ENCODE results near the gene ERAL1. TPM values are rescaled to one million over a fixed set of nuclear protein-coding genes. Genes with fewer than 3 reads are reported as not detected.

The ERAL1 gene
- total RNA-seq, 1 donor = 30.4 TPM

DNA sequence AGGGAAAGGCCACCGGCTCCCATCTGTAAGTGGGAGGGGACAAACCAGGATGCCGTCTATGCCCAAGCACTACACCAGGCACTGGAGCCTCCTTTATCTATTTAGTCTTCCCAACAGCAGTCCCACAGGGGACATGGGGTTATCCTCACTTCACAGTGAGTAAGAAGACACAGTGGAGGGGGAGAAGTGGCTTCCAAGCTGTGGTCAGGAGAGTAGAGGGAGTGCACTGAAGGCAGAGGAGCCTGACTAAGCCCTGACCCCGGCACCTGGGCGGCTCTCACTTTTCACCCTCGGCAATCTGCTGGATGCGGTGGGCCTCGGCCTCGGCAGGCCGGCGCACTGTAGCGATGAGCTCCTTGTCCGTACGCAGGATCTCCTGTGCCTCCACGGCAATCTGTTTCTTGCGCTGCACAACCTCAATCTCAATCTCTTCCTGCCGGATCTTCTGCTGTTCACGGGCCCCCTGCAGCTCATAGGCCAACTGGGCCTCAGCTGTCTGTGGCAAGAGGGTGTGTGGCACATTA lies 26.8 kb downstream of the ERAL1 start:
- no peaks in the 10 kb centered on the region for H3K9me3 ChIP-seq (ENCODE audit: low read depth, low read length)
- H4K20me1 ChIP-seq (ENCODE audit: insufficient read depth, low read length) = peaks cover 2% of the 10 kb centered on the region
- H3K36me3 ChIP-seq (ENCODE audit: insufficient read depth, low read length) = peaks cover 33% of the 10 kb centered on the region
- no peaks in the 10 kb centered on the region for H3K79me2 ChIP-seq (ENCODE audit: insufficient read depth, low read length)
- H3K27me3 ChIP-seq (ENCODE audit: insufficient read depth, low read length) = no peaks in the 10 kb centered on the region
- no peaks in the 10 kb centered on the region for H3K4me1 ChIP-seq (ENCODE audit: insufficient read depth, low read length)
- H3K4me3 ChIP-seq (ENCODE audit: insufficient read depth, low read length) = no peak overlapping the region
- peak; percentile 21 for DNase-seq (ENCODE audit: insufficient read length, low spot score, missing footprints)
- H3K27ac ChIP-seq (ENCODE audit: low read depth, low read length) = no peak overlapping the region
- H2AFZ ChIP-seq (ENCODE audit: low read length) = no peak overlapping the region
- H3K4me2 ChIP-seq (ENCODE audit: insufficient read depth, low read length) = no peak overlapping the region
- TF ChIP-seq, protein P1, sequence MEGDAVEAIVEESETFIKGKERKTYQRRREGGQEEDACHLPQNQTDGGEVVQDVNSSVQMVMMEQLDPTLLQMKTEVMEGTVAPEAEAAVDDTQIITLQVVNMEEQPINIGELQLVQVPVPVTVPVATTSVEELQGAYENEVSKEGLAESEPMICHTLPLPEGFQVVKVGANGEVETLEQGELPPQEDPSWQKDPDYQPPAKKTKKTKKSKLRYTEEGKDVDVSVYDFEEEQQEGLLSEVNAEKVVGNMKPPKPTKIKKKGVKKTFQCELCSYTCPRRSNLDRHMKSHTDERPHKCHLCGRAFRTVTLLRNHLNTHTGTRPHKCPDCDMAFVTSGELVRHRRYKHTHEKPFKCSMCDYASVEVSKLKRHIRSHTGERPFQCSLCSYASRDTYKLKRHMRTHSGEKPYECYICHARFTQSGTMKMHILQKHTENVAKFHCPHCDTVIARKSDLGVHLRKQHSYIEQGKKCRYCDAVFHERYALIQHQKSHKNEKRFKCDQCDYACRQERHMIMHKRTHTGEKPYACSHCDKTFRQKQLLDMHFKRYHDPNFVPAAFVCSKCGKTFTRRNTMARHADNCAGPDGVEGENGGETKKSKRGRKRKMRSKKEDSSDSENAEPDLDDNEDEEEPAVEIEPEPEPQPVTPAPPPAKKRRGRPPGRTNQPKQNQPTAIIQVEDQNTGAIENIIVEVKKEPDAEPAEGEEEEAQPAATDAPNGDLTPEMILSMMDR (IDR thresholded peaks at IDR 0.05; ENCODE audit: extremely low read depth, low read depth, low read length) = no peak

DNA sequence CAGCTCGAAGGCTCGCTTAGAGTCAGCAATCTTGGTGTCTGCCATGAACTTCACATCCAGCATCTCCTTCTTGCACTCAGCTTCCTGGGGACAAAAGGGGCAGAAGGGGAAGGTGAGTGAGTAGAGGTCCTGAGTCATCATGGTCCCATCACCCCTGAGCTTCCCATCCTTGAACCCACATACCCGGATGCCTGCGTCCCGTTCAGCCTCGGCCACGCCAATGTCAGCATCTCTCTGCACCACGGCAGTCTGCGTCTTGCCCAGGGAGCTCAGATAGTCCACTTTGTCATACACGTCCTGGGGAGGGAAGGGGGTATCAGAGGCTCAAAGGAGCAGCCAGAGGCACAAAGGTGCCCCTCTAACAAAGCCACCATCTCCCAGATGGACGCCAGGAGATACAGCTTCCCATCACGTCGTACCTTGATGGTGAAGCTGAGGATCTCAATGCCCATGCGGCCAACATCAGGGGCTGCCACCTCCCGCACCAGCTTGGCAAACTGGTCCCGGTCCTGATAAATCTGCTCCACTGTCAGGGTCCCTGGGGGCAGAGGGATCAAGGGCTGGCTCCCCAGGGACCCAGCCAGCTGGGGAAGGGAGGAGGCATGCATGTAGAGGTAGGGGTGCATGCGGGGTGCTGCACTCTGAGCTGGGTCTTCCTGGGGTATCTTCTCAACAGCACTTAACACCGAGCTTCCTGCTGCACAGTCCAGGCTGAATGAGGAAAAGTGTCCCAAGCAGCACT lies 27.5 kb downstream of the ERAL1 start:
- Histone ChIP-seq H4K20me1 (ENCODE audit: insufficient read depth, low read length) (peaks cover 5% of the 10 kb centered on the region), H3K27ac (ENCODE audit: low read depth, low read length) (no peak overlapping the region), H2AFZ (ENCODE audit: low read length) (no peak overlapping the region), H3K4me3 (ENCODE audit: insufficient read depth, low read length) (no peak overlapping the region), H3K79me2 (ENCODE audit: insufficient read depth, low read length) (no peaks in the 10 kb centered on the region), H3K36me3 (ENCODE audit: insufficient read depth, low read length) (peaks cover 33% of the 10 kb centered on the region), H3K27me3 (ENCODE audit: insufficient read depth, low read length) (no peaks in the 10 kb centered on the region), H3K4me2 (ENCODE audit: insufficient read depth, low read length) (no peak overlapping the region), H3K4me1 (ENCODE audit: insufficient read depth, low read length) (no peaks in the 10 kb centered on the region), H3K9me3 (ENCODE audit: low read depth, low read length) (no peaks in the 10 kb centered on the region)
- peak; percentile 68 for DNase-seq (ENCODE audit: insufficient read length, low spot score, missing footprints)
- TF ChIP-seq, protein P1 (IDR thresholded peaks at IDR 0.05; ENCODE audit: extremely low read depth, low read depth, low read length) = no peak

DNA sequence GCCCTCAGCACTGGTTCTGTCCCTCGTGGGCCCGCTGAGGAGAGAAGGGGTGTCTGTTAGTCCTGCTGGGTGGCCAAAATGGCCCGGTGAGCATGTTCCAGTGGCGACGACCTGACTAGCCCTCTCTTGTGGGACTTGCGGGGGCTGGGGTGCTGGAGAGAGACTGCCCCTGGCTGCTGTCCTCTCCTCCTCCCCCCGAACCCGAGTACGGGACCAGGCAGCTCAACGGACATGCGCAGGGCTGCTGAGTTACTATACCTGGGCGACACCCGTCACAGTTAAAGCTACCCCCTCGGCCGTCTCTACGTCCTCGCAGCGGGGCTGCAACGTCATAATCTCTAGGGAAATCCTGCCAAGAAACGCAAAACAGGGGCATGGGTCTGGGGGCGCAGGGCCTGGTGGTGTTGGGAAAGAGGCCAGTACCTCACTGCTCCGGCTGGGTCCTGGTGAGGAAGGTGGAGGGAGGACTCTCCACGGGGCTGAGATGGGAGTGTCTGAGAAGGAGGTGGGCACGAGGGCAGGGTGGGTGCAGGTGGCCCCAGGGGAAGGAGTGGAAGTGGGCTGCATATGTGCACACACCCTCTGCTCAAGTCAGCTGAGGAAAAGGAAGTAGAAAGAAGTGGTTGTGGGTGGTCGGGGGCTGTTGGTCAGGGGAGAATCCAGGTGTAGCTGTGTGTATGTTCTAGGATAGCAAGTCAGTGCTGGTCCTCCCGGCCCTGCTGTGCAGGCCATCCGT lies 29.3 kb downstream of the ERAL1 start:
- H3K4me2 ChIP-seq (ENCODE audit: insufficient read depth, low read length) = no peak overlapping the region
- H3K36me3 ChIP-seq (ENCODE audit: insufficient read depth, low read length) = peaks cover 33% of the 10 kb centered on the region
- TF ChIP-seq, protein P1 (IDR thresholded peaks at IDR 0.05; ENCODE audit: extremely low read depth, low read depth, low read length) = no peak
- H4K20me1 ChIP-seq (ENCODE audit: insufficient read depth, low read length) = peaks cover 5% of the 10 kb centered on the region
- H3K4me3 ChIP-seq (ENCODE audit: insufficient read depth, low read length) = no peak overlapping the region
- H3K27me3 ChIP-seq (ENCODE audit: insufficient read depth, low read length) = no peaks in the 10 kb centered on the region
- peak; percentile 59 for DNase-seq (ENCODE audit: insufficient read length, low spot score, missing footprints)
- no peaks in the 10 kb centered on the region for H3K9me3 ChIP-seq (ENCODE audit: low read depth, low read length)
- H3K79me2 ChIP-seq (ENCODE audit: insufficient read depth, low read length) = no peaks in the 10 kb centered on the region
- H3K27ac ChIP-seq (ENCODE audit: low read depth, low read length) = no peak overlapping the region
- H3K4me1 ChIP-seq (ENCODE audit: insufficient read depth, low read length) = no peaks in the 10 kb centered on the region
- no peak overlapping the region for H2AFZ ChIP-seq (ENCODE audit: low read length)

DNA sequence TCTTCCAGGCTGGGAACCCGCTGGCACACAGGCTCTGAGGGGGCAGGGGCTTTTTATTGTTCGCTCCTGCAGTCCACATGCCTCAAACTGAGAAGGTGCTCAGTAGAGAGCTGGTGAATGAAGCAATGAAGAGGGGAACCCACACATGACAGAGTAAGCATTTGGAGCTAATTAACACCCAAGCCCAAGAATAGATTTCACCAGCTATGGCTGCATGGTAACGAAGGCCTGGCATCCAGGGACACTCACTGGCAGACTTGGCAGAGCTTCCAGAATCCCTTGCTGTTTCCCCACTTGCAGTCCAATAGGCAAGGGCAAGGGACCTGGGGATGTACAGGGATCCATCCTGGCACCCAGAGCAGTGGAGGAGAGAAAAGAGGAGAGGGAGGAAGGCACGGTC lies 30.5 kb downstream of the ERAL1 start:
- H3K36me3 ChIP-seq (ENCODE audit: insufficient read depth, low read length) = peaks cover 29% of the 10 kb centered on the region
- no peak overlapping the region for H2AFZ ChIP-seq (ENCODE audit: low read length)
- no peaks in the 10 kb centered on the region for H3K79me2 ChIP-seq (ENCODE audit: insufficient read depth, low read length)
- no peaks in the 10 kb centered on the region for H3K4me1 ChIP-seq (ENCODE audit: insufficient read depth, low read length)
- no peak overlapping the region for H3K4me2 ChIP-seq (ENCODE audit: insufficient read depth, low read length)
- DNase-seq (ENCODE audit: insufficient read length, low spot score, missing footprints) = no peak
- H3K4me3 ChIP-seq (ENCODE audit: insufficient read depth, low read length) = no peak overlapping the region
- H4K20me1 ChIP-seq (ENCODE audit: insufficient read depth, low read length) = peaks cover 5% of the 10 kb centered on the region
- TF ChIP-seq, protein P1 (IDR thresholded peaks at IDR 0.05; ENCODE audit: extremely low read depth, low read depth, low read length) = no peak
- H3K27me3 ChIP-seq (ENCODE audit: insufficient read depth, low read length) = no peaks in the 10 kb centered on the region
- no peaks in the 10 kb centered on the region for H3K9me3 ChIP-seq (ENCODE audit: low read depth, low read length)
- H3K27ac ChIP-seq (ENCODE audit: low read depth, low read length) = no peak overlapping the region

Measured in osteoblast (primary cell).